DND-41 (cell line): ENCODE results near the gene OR52A1.

Experiments
- EZH2 ChIP-seq: IDR thresholded peaks from 3 replicates; pipeline ENCODE4 v1.6.1; 2012; ENCODE audit warnings: borderline replicate concordance, low read depth, mild to moderate bottlenecking, moderate library complexity, low read length, inconsistent platforms; ENCODE audit not compliant: severe bottlenecking
- TF ChIP-seq, protein P1 (sequence below): IDR thresholded peaks from 2 replicates; pipeline ENCODE4 v1.5.1; 2012; ENCODE audit warnings: borderline replicate concordance, low read length, moderate library complexity, mild to moderate bottlenecking; ENCODE audit not compliant: poor library complexity, severe bottlenecking; ENCODE audit errors: extremely low read depth

DNA sequence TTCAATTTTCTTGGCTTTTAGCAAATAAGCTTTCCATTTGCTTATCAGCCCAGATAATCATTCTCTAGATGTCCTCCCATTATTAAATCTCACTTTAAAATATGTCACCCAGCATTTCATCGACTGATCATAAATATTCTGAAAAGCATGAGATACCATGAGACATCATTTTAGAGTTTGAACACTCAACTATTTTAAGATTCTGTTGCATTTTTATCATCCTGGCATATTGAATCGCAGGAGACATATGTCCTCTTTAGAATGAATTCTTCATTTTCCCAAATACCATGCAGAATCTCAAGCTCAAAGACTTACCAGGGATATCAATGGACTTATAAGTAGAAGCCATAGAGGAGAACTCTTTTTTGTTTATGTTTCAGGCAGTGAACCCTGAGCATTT lies 16.6 kb downstream of the OR52A1 start, which contains the start of gene OR52A5:
- TF ChIP-seq, protein P1, sequence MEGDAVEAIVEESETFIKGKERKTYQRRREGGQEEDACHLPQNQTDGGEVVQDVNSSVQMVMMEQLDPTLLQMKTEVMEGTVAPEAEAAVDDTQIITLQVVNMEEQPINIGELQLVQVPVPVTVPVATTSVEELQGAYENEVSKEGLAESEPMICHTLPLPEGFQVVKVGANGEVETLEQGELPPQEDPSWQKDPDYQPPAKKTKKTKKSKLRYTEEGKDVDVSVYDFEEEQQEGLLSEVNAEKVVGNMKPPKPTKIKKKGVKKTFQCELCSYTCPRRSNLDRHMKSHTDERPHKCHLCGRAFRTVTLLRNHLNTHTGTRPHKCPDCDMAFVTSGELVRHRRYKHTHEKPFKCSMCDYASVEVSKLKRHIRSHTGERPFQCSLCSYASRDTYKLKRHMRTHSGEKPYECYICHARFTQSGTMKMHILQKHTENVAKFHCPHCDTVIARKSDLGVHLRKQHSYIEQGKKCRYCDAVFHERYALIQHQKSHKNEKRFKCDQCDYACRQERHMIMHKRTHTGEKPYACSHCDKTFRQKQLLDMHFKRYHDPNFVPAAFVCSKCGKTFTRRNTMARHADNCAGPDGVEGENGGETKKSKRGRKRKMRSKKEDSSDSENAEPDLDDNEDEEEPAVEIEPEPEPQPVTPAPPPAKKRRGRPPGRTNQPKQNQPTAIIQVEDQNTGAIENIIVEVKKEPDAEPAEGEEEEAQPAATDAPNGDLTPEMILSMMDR = no peak
- TF ChIP-seq EZH2 = no peak
